Hepatocyte (in vitro differentiated cells): ENCODE results near the gene PIK3R1. TPM values are rescaled to one million over a fixed set of nuclear protein-coding genes. Genes with fewer than 3 reads are reported as not detected.

Source experiments
- DNase-seq: peaks from one replicate; pipeline ENCODE4 v3.0.0-alpha.2; 2016; ENCODE audit warnings: low spot score
- H2AFZ ChIP-seq: fragments of 200-600 bp; sonication (generic); 2 replicates; pipeline ENCODE4 v1.6.0; 2016; ENCODE audit warnings: antibody characterized with exemption, mild to moderate bottlenecking
- H3K27ac ChIP-seq: fragments of 200-600 bp; sonication (generic); 2 replicates; pipeline ENCODE4 v1.5.1; 2016; ENCODE audit warnings: mild to moderate bottlenecking
- H3K27me3 ChIP-seq: fragments of 200-600 bp; sonication (generic); 2 replicates; pipeline ENCODE4 v1.6.1; 2016
- H3K36me3 ChIP-seq: fragments of 200-600 bp; sonication (generic); replicated peaks from 2 replicates; pipeline ENCODE4 v1.5.1; 2016; ENCODE audit warnings: low read depth; ENCODE audit not compliant: insufficient read depth
- H3K4me1 ChIP-seq: fragments of 200-600 bp; sonication (generic); 2 replicates; pipeline ENCODE4 v1.5.1; 2016; ENCODE audit warnings: mild to moderate bottlenecking, moderate library complexity; ENCODE audit not compliant: insufficient read depth
- H3K4me2 ChIP-seq: fragments of 200-600 bp; sonication (generic); 2 replicates; pipeline ENCODE4 v1.6.0; 2016
- H3K4me3 ChIP-seq: fragments of 200-600 bp; sonication (generic); 2 replicates; pipeline ENCODE4 v1.5.1; 2016; ENCODE audit warnings: mild to moderate bottlenecking
- H3K79me2 ChIP-seq: fragments of 200-600 bp; sonication (generic); 2 replicates; pipeline ENCODE4 v1.6.0; 2017; ENCODE audit warnings: mild to moderate bottlenecking
- H3K9me2 ChIP-seq: fragments of 200-600 bp; sonication (generic); replicated peaks from 2 replicates; pipeline ENCODE4 v1.6.0; 2017; ENCODE audit warnings: mild to moderate bottlenecking; ENCODE audit not compliant: insufficient read depth
- H3K9me3 ChIP-seq: fragments of 200-600 bp; sonication (generic); 2 replicates; pipeline ENCODE4 v1.5.1; 2016; ENCODE audit warnings: low read depth, mild to moderate bottlenecking
- H4K20me1 ChIP-seq: fragments of 200-600 bp; sonication (generic); 2 replicates; pipeline ENCODE4 v1.6.0; 2016; ENCODE audit warnings: mild to moderate bottlenecking; ENCODE audit not compliant: insufficient read depth, poor library complexity, severe bottlenecking
- EZH2 ChIP-seq: fragments of 200-600 bp; sonication (generic); IDR thresholded peaks from 2 replicates; pipeline ENCODE4 v1.6.1; 2016; ENCODE audit warnings: antibody characterized with exemption, mild to moderate bottlenecking, borderline replicate concordance
- EZH2phosphoT487 ChIP-seq: fragments of 200-600 bp; sonication (generic); IDR thresholded peaks from one replicate; pipeline ENCODE4 v1.6.1; 2018; ENCODE audit warnings: antibody characterized with exemption, mild to moderate bottlenecking, low read depth, moderate library complexity; ENCODE audit not compliant: unreplicated experiment, severe bottlenecking
- WGBS: methylation state at CpG from one replicate; pipeline ENCODE4 v1.1.6; 2016; ENCODE audit warnings: low lambda C conversion rate; ENCODE audit errors: missing lambda C conversion rate; 5-methylcytosine and 5-hydroxymethylcytosine counted together
- polyA plus RNA-seq: library from polyadenylated mRNA; unstranded; fragments of >200 nt; fragmentation: Nextera tagmentation; extraction: Ambion mirVana; gene quantifications from 2 replicates; pipeline ENCODE4 v1.2.1, GENCODE V29; 2016
- total RNA-seq: library from RNA; depleted of rRNA; stranded (reverse); fragments of >200 nt; gene quantifications from 2 replicates; pipeline ENCODE4 v1.2.3, GENCODE V29; 2014
- TF ChIP-seq, protein P1 (sequence below): fragments of 200-600 bp; sonication (generic); IDR thresholded peaks from 2 replicates; pipeline ENCODE4 v1.5.1; 2016; ENCODE audit warnings: antibody characterized with exemption, mild to moderate bottlenecking; ENCODE audit not compliant: poor library complexity

The PIK3R1 gene
- total and polyA plus RNA-seq, 2 experiments from 2014 or later: 38.9 to 109 TPM

GRCh38 chr5:68170826-68171558 is 44.6 kb upstream of the PIK3R1 start:
- WGBS: 55% methylated on average over 10 of the region's 10 CpGs
- H3K79me2 ChIP-seq: no peaks in the 10 kb centered on the region
- no peaks in the 10 kb centered on the region for H3K36me3 ChIP-seq
- H4K20me1 ChIP-seq: no peaks in the 10 kb centered on the region
- no peaks in the 10 kb centered on the region for H3K9me3 ChIP-seq
- H3K4me2 ChIP-seq: peak overlapping the region; percentile 61
- TF ChIP-seq EZH2phosphoT487 (no peak), EZH2 (no peak)
- TF ChIP-seq, protein P1, sequence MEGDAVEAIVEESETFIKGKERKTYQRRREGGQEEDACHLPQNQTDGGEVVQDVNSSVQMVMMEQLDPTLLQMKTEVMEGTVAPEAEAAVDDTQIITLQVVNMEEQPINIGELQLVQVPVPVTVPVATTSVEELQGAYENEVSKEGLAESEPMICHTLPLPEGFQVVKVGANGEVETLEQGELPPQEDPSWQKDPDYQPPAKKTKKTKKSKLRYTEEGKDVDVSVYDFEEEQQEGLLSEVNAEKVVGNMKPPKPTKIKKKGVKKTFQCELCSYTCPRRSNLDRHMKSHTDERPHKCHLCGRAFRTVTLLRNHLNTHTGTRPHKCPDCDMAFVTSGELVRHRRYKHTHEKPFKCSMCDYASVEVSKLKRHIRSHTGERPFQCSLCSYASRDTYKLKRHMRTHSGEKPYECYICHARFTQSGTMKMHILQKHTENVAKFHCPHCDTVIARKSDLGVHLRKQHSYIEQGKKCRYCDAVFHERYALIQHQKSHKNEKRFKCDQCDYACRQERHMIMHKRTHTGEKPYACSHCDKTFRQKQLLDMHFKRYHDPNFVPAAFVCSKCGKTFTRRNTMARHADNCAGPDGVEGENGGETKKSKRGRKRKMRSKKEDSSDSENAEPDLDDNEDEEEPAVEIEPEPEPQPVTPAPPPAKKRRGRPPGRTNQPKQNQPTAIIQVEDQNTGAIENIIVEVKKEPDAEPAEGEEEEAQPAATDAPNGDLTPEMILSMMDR: no peak
- no peaks in the 10 kb centered on the region for H3K27me3 ChIP-seq
- H3K4me1 ChIP-seq: peaks cover 7% of the 10 kb centered on the region
- H3K4me3 ChIP-seq: no peak overlapping the region
- H3K9me2 ChIP-seq: no peaks in the 10 kb centered on the region
- H3K27ac ChIP-seq: peak overlapping the region; percentile 33
- DNase-seq: peak; percentile 17
- H2AFZ ChIP-seq: peak overlapping the region; percentile 38

GRCh38 chr5:68172314-68172713 is 43.2 kb upstream of the PIK3R1 start:
- 68% methylated on average over 2 of the region's 2 CpGs for WGBS
- no peak for TF ChIP-seq EZH2phosphoT487
- TF ChIP-seq EZH2: no peak
- TF ChIP-seq, protein P1: no peak
- H3K79me2 ChIP-seq: no peaks in the 10 kb centered on the region
- H3K9me3 ChIP-seq: no peaks in the 10 kb centered on the region
- H3K36me3 ChIP-seq: no peaks in the 10 kb centered on the region
- H3K9me2 ChIP-seq: no peaks in the 10 kb centered on the region
- no peak overlapping the region for H2AFZ ChIP-seq
- no peak for DNase-seq
- no peak overlapping the region for H3K27ac ChIP-seq
- no peaks in the 10 kb centered on the region for H4K20me1 ChIP-seq
- no peak overlapping the region for H3K4me3 ChIP-seq
- peaks cover 7% of the 10 kb centered on the region for H3K4me1 ChIP-seq
- no peak overlapping the region for H3K4me2 ChIP-seq
- H3K27me3 ChIP-seq: no peaks in the 10 kb centered on the region

DNA sequence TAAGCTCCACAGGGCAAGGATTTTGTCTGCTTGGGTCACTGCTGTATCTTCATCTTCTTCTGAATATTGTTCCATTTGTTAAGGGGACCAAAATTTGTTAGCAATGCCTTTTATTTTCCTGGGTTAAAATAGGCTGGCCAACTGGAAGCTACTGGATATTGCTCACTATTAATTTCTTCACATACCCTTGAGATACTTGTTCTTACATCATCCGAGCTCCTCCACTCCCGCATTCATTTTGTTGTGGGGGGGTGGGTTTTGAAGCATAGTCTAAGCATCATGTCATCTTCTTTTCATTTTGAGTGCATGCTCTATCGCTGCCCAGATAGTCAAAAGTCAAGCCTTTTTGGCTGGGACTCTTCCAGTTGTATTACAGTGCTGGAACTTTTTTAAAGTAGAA is 42.5 kb upstream of the PIK3R1 start:
- DNase-seq: no peak
- TF ChIP-seq, protein P1: no peak
- no peak for TF ChIP-seq EZH2
- no peak for TF ChIP-seq EZH2phosphoT487
- H3K36me3 ChIP-seq: no peaks in the 10 kb centered on the region
- H3K27ac ChIP-seq: no peak overlapping the region
- no peaks in the 10 kb centered on the region for H3K79me2 ChIP-seq
- no peak overlapping the region for H3K4me3 ChIP-seq
- H3K4me1 ChIP-seq: peaks cover 7% of the 10 kb centered on the region
- H4K20me1 ChIP-seq: no peaks in the 10 kb centered on the region
- H2AFZ ChIP-seq: no peak overlapping the region
- no peak overlapping the region for H3K4me2 ChIP-seq
- H3K9me3 ChIP-seq: no peaks in the 10 kb centered on the region
- WGBS: 99% methylated on average over 3 of the region's 3 CpGs
- H3K27me3 ChIP-seq: no peaks in the 10 kb centered on the region
- no peaks in the 10 kb centered on the region for H3K9me2 ChIP-seq
